Measurements from ENCODE around the gene PCDHA1.

GRCh38 chr5:140946578-140946977 lies 160.6 kb downstream of the PCDHA1 start:
- TF ChIP-seq POLR2A (IDR thresholded peaks at IDR 0.05) (no peak), CTCF (IDR thresholded peaks at IDR 0.05) (no peak)

Measured in lower leg skin (tissue), 3 donors.